A549 (cell line): ENCODE results near the gene ADA. TPM values are rescaled to one million over a fixed set of nuclear protein-coding genes. Genes with fewer than 3 reads are reported as not detected.
A peak's percentile ranks its signal among the peaks of the same experiment; 100 is the strongest.

Experiments used
- ATAC-seq, 2 experiments: fragments of 200-7000 bp in 1 of 2; fragments of >200 bp in 1 of 2; cut with Nextera tagmentation in 1 of 2; cut with Tn5 transposase in 1 of 2; 3 replicates each; pipeline versions ENCODE4 v1.8.0 to v1.9.1; 2018 to 2020; ENCODE audit warnings: mild to moderate bottlenecking in 1 of 2, moderate library complexity in 1 of 2
- CTCF ChIA-PET: fragments of 300-600 bp; sonication (Branson Sonifier 250); formaldehyde crosslinking; extraction: SDS; loops from one replicate; lab custom pipeline; 2021; ENCODE audit warnings: antibody characterized with exemption, inconsistent platforms; lab: Yijun Ruan, JAX
- POLR2A ChIA-PET: fragments of 350-600 bp; formaldehyde crosslinking; extraction: SDS; loops from one replicate; lab custom pipeline; 2021; ENCODE audit warnings: antibody characterized with exemption, inconsistent platforms; lab: Yijun Ruan, JAX
- DNase-seq, 2 experiments: peaks; one replicate each; pipeline versions ENCODE4 v3.0.0 to v3.0.0-alpha.2; 2011 to 2016; ENCODE audit warnings: low read depth in 1 of 2, low spot score in 1 of 2
- FAIRE-seq: peaks from 2 replicates; lab custom pipeline; 2011; peaks lifted over from hg19 to GRCh38; lab: Jason Lieb, UNC
- H3K27ac ChIP-seq, 2 experiments: fragments of >200 bp; sonication (Bioruptor Twin); formaldehyde crosslinking; 3 replicates each; pipeline ENCODE4 v1.5.1; 2016 to 2017
- H3K4me1 ChIP-seq: fragments of >200 bp; sonication (Bioruptor Twin); formaldehyde crosslinking; 3 replicates; pipeline ENCODE4 v1.6.1; 2016
- H3K4me2 ChIP-seq: fragments of >200 bp; sonication (Bioruptor Twin); formaldehyde crosslinking; 3 replicates; pipeline ENCODE4 v1.6.1; 2016
- H3K4me3 ChIP-seq: fragments of >200 bp; sonication (Bioruptor Twin); formaldehyde crosslinking; 3 replicates; pipeline ENCODE4 v1.5.1; 2016
- H3K9me3 ChIP-seq: fragments of >200 bp; sonication (Bioruptor Twin); formaldehyde crosslinking; 3 replicates; pipeline ENCODE4 v1.6.1; 2016
- BHLHE40 ChIP-seq: IDR thresholded peaks from 2 replicates; pipeline ENCODE4 v1.6.1; 2012; ENCODE audit warnings: low read depth, low read length, inconsistent platforms
- CBX2 ChIP-seq: fragments of 200-600 bp; sonication (generic); IDR thresholded peaks from 2 replicates; pipeline ENCODE4 v1.6.1; 2016; ENCODE audit warnings: low read depth, mild to moderate bottlenecking, borderline replicate concordance
- CHD2 ChIP-seq: fragments of 150-350 bp; IDR thresholded peaks from 2 replicates; pipeline ENCODE4 v1.6.1; 2014; ENCODE audit warnings: low read length; ENCODE audit not compliant: partially characterized antibody
- CHD4 ChIP-seq: fragments of 200-600 bp; sonication (generic); IDR thresholded peaks from 2 replicates; pipeline ENCODE4 v1.6.1; 2016; ENCODE audit warnings: antibody characterized with exemption, mild to moderate bottlenecking, borderline replicate concordance
- CTCF ChIP-seq: fragments of >200 bp; sonication (Bioruptor Twin); formaldehyde crosslinking; IDR thresholded peaks from 3 replicates; pipeline ENCODE4 v1.5.1; 2016
- EHMT2 ChIP-seq: fragments of 200-600 bp; sonication (generic); IDR thresholded peaks from 2 replicates; pipeline ENCODE4 v1.6.1; 2016; ENCODE audit warnings: antibody characterized with exemption, low read depth, mild to moderate bottlenecking, moderate library complexity
- FOSB ChIP-seq: fragments of 250-450 bp; sonication (Bioruptor Pico); IDR thresholded peaks from 2 replicates; pipeline ENCODE4 v1.5.0; 2020; ENCODE audit warnings: mild to moderate bottlenecking, moderate library complexity
- FOSL2 ChIP-seq, 2 experiments: fragments of 450-650 bp in 1 of 2; fragments of >200 bp in 1 of 2; sonication (Bioruptor Twin) in 1 of 2; formaldehyde crosslinking; IDR thresholded peaks; 2 replicates each; pipeline versions ENCODE4 v1.5.0 to v1.6.1; 2016 to 2020; ENCODE audit warnings: mild to moderate bottlenecking in 1 of 2, moderate library complexity in 1 of 2
- GATA3 ChIP-seq: IDR thresholded peaks from 2 replicates; pipeline ENCODE4 v1.6.1; 2012; ENCODE audit warnings: borderline replicate concordance
- HDAC2 ChIP-seq: fragments of 200-600 bp; sonication (generic); IDR thresholded peaks from 2 replicates; pipeline ENCODE4 v1.6.1; 2016
- HEYL ChIP-seq: fragments of 250-450 bp; sonication (Bioruptor Pico); IDR thresholded peaks from 2 replicates; pipeline ENCODE4 v1.8.0; 2021; ENCODE audit warnings: mild to moderate bottlenecking, moderate library complexity
- HOXB5 ChIP-seq: fragments of 250-450 bp; sonication (Bioruptor Pico); IDR thresholded peaks from 2 replicates; pipeline ENCODE4 v1.5.0; 2020; ENCODE audit warnings: mild to moderate bottlenecking, moderate library complexity
- JUNB ChIP-seq: fragments of >200 bp; sonication (Bioruptor Twin); formaldehyde crosslinking; IDR thresholded peaks from 2 replicates; pipeline ENCODE4 v1.6.1; 2016
- MAFK ChIP-seq: fragments of 450-650 bp; IDR thresholded peaks from 2 replicates; pipeline ENCODE4 v1.6.1; 2014; ENCODE audit not compliant: partially characterized antibody
- MAX ChIP-seq: IDR thresholded peaks from 2 replicates; pipeline ENCODE4 v1.6.1; 2012
- MAZ ChIP-seq: fragments of 150-350 bp; IDR thresholded peaks from 2 replicates; pipeline ENCODE4 v1.6.1; 2014; ENCODE audit warnings: antibody characterized with exemption, low read depth, low read length, borderline replicate concordance
- PHF8 ChIP-seq: fragments of 200-600 bp; sonication (generic); IDR thresholded peaks from 2 replicates; pipeline ENCODE4 v1.6.1; 2016; ENCODE audit warnings: low read depth, mild to moderate bottlenecking, antibody characterized with exemption, moderate library complexity, borderline replicate concordance
- POLR2A ChIP-seq: IDR thresholded peaks from 2 replicates; pipeline ENCODE4 v1.6.1; 2012; ENCODE audit warnings: mild to moderate bottlenecking, low read length
- POLR2AphosphoS2 ChIP-seq: conservative IDR thresholded peaks from 2 replicates; pipeline ENCODE4 v1.6.1; 2012; ENCODE audit warnings: low read length, improper control_type of control experiment, inconsistent platforms
- RAD21 ChIP-seq, 2 experiments: fragments of >200 bp in 1 of 2; sonication (Bioruptor Twin) in 1 of 2; formaldehyde crosslinking in 1 of 2; IDR thresholded peaks in 1 of 2; conservative IDR thresholded peaks in 1 of 2; 2 replicates in 1 of 2; 3 replicates in 1 of 2; pipeline ENCODE4 v1.6.1; 2012 to 2018; ENCODE audit warnings: inconsistent platforms in 1 of 2
- RFX5 ChIP-seq: fragments of 450-650 bp; IDR thresholded peaks from 2 replicates; pipeline ENCODE4 v1.7.1; 2014; ENCODE audit warnings: antibody characterized with exemption, mild to moderate bottlenecking, moderate library complexity
- RNF2 ChIP-seq: fragments of 200-600 bp; sonication (generic); IDR thresholded peaks from 2 replicates; pipeline ENCODE4 v1.6.1; 2016; ENCODE audit warnings: low read depth, mild to moderate bottlenecking, antibody characterized with exemption, moderate library complexity, borderline replicate concordance
- TP53 ChIP-seq: fragments of 250-450 bp; sonication (Bioruptor Pico); IDR thresholded peaks from 2 replicates; pipeline ENCODE4 v1.5.0; 2021; ENCODE audit warnings: mild to moderate bottlenecking, moderate library complexity
- ZFP36 ChIP-seq: fragments of 450-650 bp; IDR thresholded peaks from 2 replicates; pipeline ENCODE4 v1.6.1; 2014; ENCODE audit warnings: borderline replicate concordance; ENCODE audit not compliant: partially characterized antibody
- WGBS: methylation state at CpG from one replicate; pipeline ENCODE4 v1.1.6; 2017; ENCODE audit errors: missing lambda C conversion rate; 5-methylcytosine and 5-hydroxymethylcytosine counted together
- polyA plus RNA-seq, 4 experiments: library from polyadenylated mRNA; depleted of rRNA in 3 of 4; stranded (reverse); fragments of >200 nt; fragmentation: RNase III in 1 of 4; extraction: RNeasy Plus Mini Kit Qiagen cat#74134 plus additional on column Dnase treatment in 1 of 4; gene quantifications; 2 replicates in 3 of 4; 3 replicates in 1 of 4; pipeline ENCODE4 v1.2.3, GENCODE V29; 2011 to 2017

ADA gene
- polyA plus RNA-seq, 2 of the 4 experiments (the other 2 are of a cell fraction): 34.5 to 48.1 TPM

GRCh38 chr20:44641325-44641724 lies 10.2 kb downstream of the ADA start:
- H3K4me1 ChIP-seq: peaks cover 46% of the 10 kb centered on the region
- no peaks in the 10 kb centered on the region for H3K9me3 ChIP-seq
- ATAC-seq: no peak
- WGBS: 89% methylated on average over 5 of the region's 5 CpGs
- DNase-seq: no peak
- H3K4me3 ChIP-seq: no peak overlapping the region
- CTCF ChIA-PET: interaction anchor here (0.7 to 13.0 kb wide), 2 partner anchors 28 to 42 kb away, joined by 3 to 126 read pairs; no protein-coding TSS in a partner anchor
- peak overlapping the region; percentile 83 to 94; a peak in 5 of 6 replicates for H3K27ac ChIP-seq
- no peak for TF ChIP-seq ZFP36
- TF ChIP-seq MAZ: no peak
- no peak for TF ChIP-seq CTCF
- TF ChIP-seq HDAC2: no peak
- TF ChIP-seq JUNB: no peak
- no peak for TF ChIP-seq RNF2
- TF ChIP-seq CHD4: no peak
- no peak for TF ChIP-seq CHD2
- no peak for TF ChIP-seq CBX2
- TF ChIP-seq RAD21 (conservative IDR thresholded peaks at IDR 0.05 in 1 of 2, IDR thresholded peaks at IDR 0.05 in 1 of 2): no peak
- no peak for TF ChIP-seq HOXB5
- no peak for TF ChIP-seq FOSL2 (IDR thresholded peaks at IDR 0.05)
- TF ChIP-seq FOSL2 (CRISPR knock-in tag; IDR thresholded peaks at IDR 0.05): no peak
- TF ChIP-seq HEYL (CRISPR knock-in tag): no peak
- TF ChIP-seq BHLHE40: no peak
- TF ChIP-seq POLR2AphosphoS2: no peak
- no peak for TF ChIP-seq MAFK
- no peak for TF ChIP-seq PHF8
- TF ChIP-seq, all 56 proteins: peak for 0
- FAIRE-seq: no peak
- POLR2A ChIA-PET: no interaction called here
- no peak overlapping the region for H3K4me2 ChIP-seq

- H3K4me2 ChIP-seq: no peak overlapping the region
- TF ChIP-seq RFX5: no peak
- TF ChIP-seq MAX: no peak
- no peak for TF ChIP-seq HEYL (CRISPR knock-in tag)
- TF ChIP-seq TP53 (CRISPR knock-in tag): no peak
- no peak for TF ChIP-seq FOSB (CRISPR knock-in tag)
- no peak for TF ChIP-seq POLR2A
- TF ChIP-seq EHMT2: no peak
- TF ChIP-seq FOSL2 (IDR thresholded peaks at IDR 0.05): no peak
- TF ChIP-seq FOSL2 (CRISPR knock-in tag; IDR thresholded peaks at IDR 0.05): no peak
- TF ChIP-seq GATA3: no peak
- FAIRE-seq (no peak), DNase-seq (no peak), ATAC-seq (no peak)
- H3K27ac ChIP-seq: peak overlapping the region in 1 of 2 experiments; percentile 94; a peak in 2 of 6 replicates
- no peak overlapping the region for H3K4me3 ChIP-seq
- POLR2A ChIA-PET: no interaction called here
- peaks cover 38% of the 10 kb centered on the region for H3K4me1 ChIP-seq
- no peaks in the 10 kb centered on the region for H3K9me3 ChIP-seq
- CTCF ChIA-PET: interaction anchor here (0.7 kb wide), 2 partner anchors 93 to 266 kb away, joined by 3 to 5 read pairs; no protein-coding TSS in a partner anchor
- 98% methylated on average over 2 of the region's 2 CpGs for WGBS
These were observed 11.0 kb downstream of the ADA start for GRCh38 chr20:44640522-44640921.
